Activated CD8-positive, alpha-beta T cell treated with anti-CD3 and anti-CD28 coated beads for 36 hours (primary cell): Measurements from ENCODE around the gene ITGA8. TPM values are rescaled to one million over a fixed set of nuclear protein-coding genes. Genes with fewer than 3 reads are reported as not detected.
"Not testable (repeated sequence)": the region's sequence is repeated elsewhere in the genome, so short reads cannot be mapped to it uniquely, and the experiment has no call there.

Experiments
- ATAC-seq: fragments of 200-7000 bp; cut with Tn5 transposase; one replicate; pipeline ENCODE4 v1.10.0; 2021; ENCODE audit warnings: mild to moderate bottlenecking, moderate library complexity
- CTCF ChIA-PET: fragments of 350-600 bp; sonication (Branson Sonifier 250); formaldehyde crosslinking; loops from one replicate; lab custom pipeline; 2021; ENCODE audit warnings: antibody characterized with exemption; lab: Charles Lee
- POLR2A ChIA-PET: fragments of 350-600 bp; sonication (Branson Sonifier 250); formaldehyde crosslinking; loops from one replicate; lab custom pipeline; 2021; ENCODE audit warnings: antibody characterized with exemption; lab: Charles Lee
- DNase-seq: peaks from one replicate; pipeline ENCODE4 v3.0.0-alpha.2; 2020
- H3K27ac Mint-ChIP-seq: one replicate; pipeline ENCODE4 v1.8.0; 2021; ENCODE audit warnings: mild to moderate bottlenecking, mixed read lengths
- H3K27me3 Mint-ChIP-seq: one replicate; pipeline ENCODE4 v1.8.0; 2021; ENCODE audit warnings: mixed read lengths
- H3K36me3 Mint-ChIP-seq: one replicate; pipeline ENCODE4 v1.8.0; 2021; ENCODE audit warnings: low read depth, mixed read lengths
- H3K4me1 Mint-ChIP-seq: one replicate; pipeline ENCODE4 v1.8.0; 2021; ENCODE audit warnings: low read depth, mixed read lengths
- H3K4me3 Mint-ChIP-seq: one replicate; pipeline ENCODE4 v1.8.0; 2021; ENCODE audit warnings: mild to moderate bottlenecking, moderate library complexity, mixed read lengths
- H3K9me3 Mint-ChIP-seq: one replicate; pipeline ENCODE4 v1.8.0; 2021; ENCODE audit warnings: mixed read lengths
- intact Hi-C: fragments of 100-400 bp; cut with micrococcal nuclease; formaldehyde crosslinking; loops from one replicate; pipeline ENCODE4 v1.10.0; 2022
- total RNA-seq, 2 experiments: library from RNA; stranded (reverse); gene quantifications; one replicate each; pipeline ENCODE4 v1.2.3, GENCODE V29; 2021
- TF ChIP-seq, protein P1 (sequence below): fragments of 200-600 bp; IDR thresholded peaks from one replicate; pipeline ENCODE4 v1.8.0; 2022; ENCODE audit warnings: antibody characterized with exemption, mild to moderate bottlenecking

The ITGA8 gene
- total RNA-seq, 2 experiments from 2014 or later: not detected

GRCh38 chr10:15588635-15589508, 130.8 kb downstream of the ITGA8 start:
- no peaks in the 10 kb centered on the region for H3K36me3 Mint-ChIP-seq
- intact Hi-C loops: no loop called here
- POLR2A ChIA-PET: no interaction called here
- no peak overlapping the region for H3K4me3 Mint-ChIP-seq
- TF ChIP-seq, protein P1, sequence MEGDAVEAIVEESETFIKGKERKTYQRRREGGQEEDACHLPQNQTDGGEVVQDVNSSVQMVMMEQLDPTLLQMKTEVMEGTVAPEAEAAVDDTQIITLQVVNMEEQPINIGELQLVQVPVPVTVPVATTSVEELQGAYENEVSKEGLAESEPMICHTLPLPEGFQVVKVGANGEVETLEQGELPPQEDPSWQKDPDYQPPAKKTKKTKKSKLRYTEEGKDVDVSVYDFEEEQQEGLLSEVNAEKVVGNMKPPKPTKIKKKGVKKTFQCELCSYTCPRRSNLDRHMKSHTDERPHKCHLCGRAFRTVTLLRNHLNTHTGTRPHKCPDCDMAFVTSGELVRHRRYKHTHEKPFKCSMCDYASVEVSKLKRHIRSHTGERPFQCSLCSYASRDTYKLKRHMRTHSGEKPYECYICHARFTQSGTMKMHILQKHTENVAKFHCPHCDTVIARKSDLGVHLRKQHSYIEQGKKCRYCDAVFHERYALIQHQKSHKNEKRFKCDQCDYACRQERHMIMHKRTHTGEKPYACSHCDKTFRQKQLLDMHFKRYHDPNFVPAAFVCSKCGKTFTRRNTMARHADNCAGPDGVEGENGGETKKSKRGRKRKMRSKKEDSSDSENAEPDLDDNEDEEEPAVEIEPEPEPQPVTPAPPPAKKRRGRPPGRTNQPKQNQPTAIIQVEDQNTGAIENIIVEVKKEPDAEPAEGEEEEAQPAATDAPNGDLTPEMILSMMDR: no peak
- H3K27me3 Mint-ChIP-seq: peaks cover 2% of the 10 kb centered on the region
- ATAC-seq: no peak
- no peaks in the 10 kb centered on the region for H3K4me1 Mint-ChIP-seq
- H3K27ac Mint-ChIP-seq: no peak overlapping the region
- H3K9me3 Mint-ChIP-seq: no peaks in the 10 kb centered on the region
- DNase-seq: no peak
- CTCF ChIA-PET: no interaction called here

DNA sequence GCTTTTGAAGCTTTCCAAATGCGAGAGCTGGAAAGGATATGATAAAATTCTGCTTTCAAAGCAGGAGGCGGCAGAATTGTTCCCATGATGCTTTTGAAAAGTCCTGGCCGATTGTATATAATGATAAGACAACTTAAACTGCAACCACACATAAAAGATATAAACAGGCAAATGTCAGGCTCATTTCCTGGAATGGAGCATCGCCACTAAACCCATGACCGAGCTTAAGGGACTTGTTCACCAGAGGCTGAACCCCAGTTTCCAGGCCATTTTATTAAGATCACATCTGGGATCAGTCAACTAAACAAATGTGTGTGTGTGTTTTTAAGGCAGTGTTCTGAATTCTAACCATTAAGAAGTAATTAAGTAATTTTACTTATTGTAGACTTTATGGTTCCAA, 131.6 kb downstream of the ITGA8 start:
- CTCF ChIA-PET: no interaction called here
- intact Hi-C loops: no loop called here

DNA sequence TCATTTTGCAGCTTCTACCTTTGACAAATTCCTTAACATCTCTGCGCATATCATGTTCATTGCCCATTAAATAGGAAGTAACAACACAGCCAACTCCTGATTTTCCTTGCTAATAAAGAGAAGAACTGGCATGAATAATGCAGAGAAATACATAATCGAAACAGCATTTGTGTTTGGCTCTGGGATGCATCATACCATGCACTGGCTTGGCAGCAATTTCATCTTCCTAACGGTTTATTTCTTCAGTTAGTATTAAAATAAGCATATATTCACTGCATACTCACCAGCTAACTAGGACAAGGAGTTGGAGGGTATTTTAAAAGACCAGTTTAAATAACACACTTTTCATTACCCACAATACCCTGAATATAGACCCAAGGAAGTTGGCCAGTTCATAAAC, 132.5 kb downstream of the ITGA8 start:
- POLR2A ChIA-PET: no interaction called here
- Mint-ChIP-seq H3K36me3 (no peaks in the 10 kb centered on the region), H3K4me3 (no peak overlapping the region), H3K9me3 (peaks cover 1% of the 10 kb centered on the region), H3K27ac (no peak overlapping the region), H3K27me3 (peaks cover 4% of the 10 kb centered on the region), H3K4me1 (no peaks in the 10 kb centered on the region)
- DNase-seq (no peak), ATAC-seq (no peak)
- TF ChIP-seq, protein P1: no peak
- intact Hi-C loops: no loop called here
- CTCF ChIA-PET: no interaction called here

More for the DNA sequence above, 131.6 kb downstream of the ITGA8 start:
- ATAC-seq (no peak), DNase-seq (no peak)
- POLR2A ChIA-PET: no interaction called here
- H3K9me3 Mint-ChIP-seq: no peaks in the 10 kb centered on the region
- no peak overlapping the region for H3K27ac Mint-ChIP-seq
- H3K4me1 Mint-ChIP-seq: no peaks in the 10 kb centered on the region
- TF ChIP-seq, protein P1: no peak
- H3K4me3 Mint-ChIP-seq: no peak overlapping the region
- H3K36me3 Mint-ChIP-seq: no peaks in the 10 kb centered on the region
- peaks cover 4% of the 10 kb centered on the region for H3K27me3 Mint-ChIP-seq

- H3K27ac Mint-ChIP-seq: no peak overlapping the region
- peaks cover 3% of the 10 kb centered on the region for H3K9me3 Mint-ChIP-seq
- ATAC-seq (peak; percentile 61), DNase-seq (peak; percentile 63)
- no peaks in the 10 kb centered on the region for H3K36me3 Mint-ChIP-seq
- H3K27me3 Mint-ChIP-seq: peaks cover 4% of the 10 kb centered on the region
- ChIA-PET POLR2A (no interaction called here), CTCF (interaction anchor here (0.7 to 2.9 kb wide), 9 partner anchors 9 to 294 kb away, joined by 3 to 15 read pairs (median 4); no protein-coding TSS in a partner anchor)
- intact Hi-C loops: no loop called here
- TF ChIP-seq, protein P1: peak; percentile 50
- H3K4me3 Mint-ChIP-seq: no peak overlapping the region
- H3K4me1 Mint-ChIP-seq: no peaks in the 10 kb centered on the region
These were observed 134.4 kb downstream of the ITGA8 start for GRCh38 chr10:15585303-15585715.

- H3K4me3 Mint-ChIP-seq, H3K27me3 Mint-ChIP-seq, POLR2A ChIA-PET, ATAC-seq, CTCF ChIA-PET, intact Hi-C loops, DNase-seq, H3K9me3 Mint-ChIP-seq, H3K4me1 Mint-ChIP-seq, H3K36me3 Mint-ChIP-seq, H3K27ac Mint-ChIP-seq: not testable (repeated sequence)
These were observed 136.8 kb downstream of the ITGA8 start for GRCh38 chr10:15582972-15583371.
